GM04503 (cell line): ENCODE data around the gene HBEGF.
A peak's percentile ranks its signal among the peaks of the same experiment; 100 is the strongest.

Experiments
- DNase-seq: peaks from one replicate; pipeline ENCODE4 v3.0.0-alpha.2; 2012; ENCODE audit warnings: low read depth

HBEGF gene

GRCh38 chr5:140302786-140303639, 43.4 kb downstream of the HBEGF start, which contains the start of gene PFDN1:
TSS of gene PFDN1 (minus strand) at chr5:140303101. CDS start at chr5:140303073, 28 bp downstream.
- DNase-seq, result peak; percentile 75

GRCh38 chr5:140301136-140301535, 45.3 kb downstream of the HBEGF start:
- no peak for DNase-seq

- no peak for DNase-seq
Measured at GRCh38 chr5:140299056-140299455, 47.3 kb downstream of the HBEGF start.

- no peak for DNase-seq
Measured at GRCh38 chr5:140298183-140298601, 48.2 kb downstream of the HBEGF start.

- no peak for DNase-seq
Measured at GRCh38 chr5:140297283-140297682, 49.1 kb downstream of the HBEGF start.

- no peak for DNase-seq
Measured at GRCh38 chr5:140296289-140296688, 50.1 kb downstream of the HBEGF start.

- peak; percentile 66 for DNase-seq
Measured at GRCh38 chr5:140295414-140295813, 51.0 kb downstream of the HBEGF start.

GRCh38 chr5:140294753-140295152, 51.6 kb downstream of the HBEGF start:
- DNase-seq, result no peak

GRCh38 chr5:140293849-140294100, 52.6 kb downstream of the HBEGF start:
- DNase-seq, result no peak

GRCh38 chr5:140293091-140293848, 53.1 kb downstream of the HBEGF start:
- no peak for DNase-seq

- DNase-seq, result no peak
Measured at GRCh38 chr5:140292212-140293036, 54.0 kb downstream of the HBEGF start.

GRCh38 chr5:140287801-140288521, 58.4 kb downstream of the HBEGF start:
- no peak for DNase-seq

GRCh38 chr5:140286424-140286823, 60.0 kb downstream of the HBEGF start:
- no peak for DNase-seq

- no peak for DNase-seq
Measured at GRCh38 chr5:140284013-140284412, 62.4 kb downstream of the HBEGF start.
